ENCODE measurements around the gene HOXC10. TPM values are rescaled to one million over a fixed set of nuclear protein-coding genes. Genes with fewer than 3 reads are reported as not detected.
A peak's percentile ranks its signal among the peaks of the same experiment; 100 is the strongest.

Gene HOXC10
- total RNA-seq, 1 experiment from 2014 or later: 18.7 TPM

- no peak for DNase-seq (ENCODE audit: low read depth)
Observed at GRCh38 chr12:53950789-53951576, 34.0 kb upstream of the HOXC10 start.

- no peak for DNase-seq (ENCODE audit: low read depth)
Observed at GRCh38 chr12:53951577-53952334, 33.2 kb upstream of the HOXC10 start.

GRCh38 chr12:53952335-53952694, 32.6 kb upstream of the HOXC10 start:
- DNase-seq (ENCODE audit: low read depth): no peak

- no peak for DNase-seq (ENCODE audit: low read depth)
Observed at GRCh38 chr12:53952871-53953734, 31.8 kb upstream of the HOXC10 start.

DNA sequence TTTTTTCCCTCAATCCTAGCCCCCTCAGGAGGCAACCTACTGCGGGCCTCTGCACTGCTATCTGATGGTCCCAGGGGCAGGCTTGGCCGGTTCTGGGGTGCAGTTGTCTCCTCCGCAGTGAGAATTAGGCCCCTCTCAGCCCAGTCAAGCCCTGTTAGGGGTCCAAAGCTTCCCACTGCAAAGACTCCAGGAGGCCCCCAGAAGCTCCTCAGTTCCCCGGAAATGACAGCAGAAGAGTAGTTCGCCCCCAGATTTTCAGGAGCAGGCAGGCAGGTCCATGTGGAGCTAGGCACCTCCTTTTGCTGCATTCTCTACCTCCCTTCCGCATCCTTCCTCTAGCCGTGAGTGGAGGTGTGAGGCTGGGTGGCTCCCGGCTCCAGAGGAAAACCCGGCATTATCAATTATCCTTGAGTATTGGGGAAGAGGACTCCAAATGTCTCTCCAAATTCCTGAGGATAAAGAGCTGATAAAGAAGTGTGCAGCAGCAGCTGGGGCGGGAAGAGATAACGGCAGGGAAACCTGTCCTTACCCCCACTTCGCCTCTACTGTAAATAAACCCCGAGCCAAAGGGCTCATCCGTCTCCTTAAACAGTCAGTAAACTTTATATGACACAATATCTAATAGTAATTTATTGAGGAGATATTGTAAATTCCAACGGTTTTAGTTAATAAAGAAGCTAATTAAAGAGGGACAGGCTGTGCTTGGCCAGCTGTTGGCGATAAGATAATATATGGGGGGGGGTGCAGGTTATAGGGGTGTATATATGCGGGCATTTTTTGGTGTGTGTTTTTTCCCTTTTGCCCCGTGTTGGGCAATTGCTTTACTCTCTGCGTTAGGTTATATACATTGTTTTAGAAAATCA, 30.9 kb upstream of the HOXC10 start:
- DNase-seq (ENCODE audit: low read depth): no peak

- DNase-seq (ENCODE audit: low read depth): peak; percentile 64
Observed at GRCh38 chr12:53954694-53955035, 30.3 kb upstream of the HOXC10 start, which contains the start of gene HOXC12. Gene HOXC12 (plus strand): TSS chr12:53954903. CDS start chr12:53954930, 27 bp downstream.

DNA sequence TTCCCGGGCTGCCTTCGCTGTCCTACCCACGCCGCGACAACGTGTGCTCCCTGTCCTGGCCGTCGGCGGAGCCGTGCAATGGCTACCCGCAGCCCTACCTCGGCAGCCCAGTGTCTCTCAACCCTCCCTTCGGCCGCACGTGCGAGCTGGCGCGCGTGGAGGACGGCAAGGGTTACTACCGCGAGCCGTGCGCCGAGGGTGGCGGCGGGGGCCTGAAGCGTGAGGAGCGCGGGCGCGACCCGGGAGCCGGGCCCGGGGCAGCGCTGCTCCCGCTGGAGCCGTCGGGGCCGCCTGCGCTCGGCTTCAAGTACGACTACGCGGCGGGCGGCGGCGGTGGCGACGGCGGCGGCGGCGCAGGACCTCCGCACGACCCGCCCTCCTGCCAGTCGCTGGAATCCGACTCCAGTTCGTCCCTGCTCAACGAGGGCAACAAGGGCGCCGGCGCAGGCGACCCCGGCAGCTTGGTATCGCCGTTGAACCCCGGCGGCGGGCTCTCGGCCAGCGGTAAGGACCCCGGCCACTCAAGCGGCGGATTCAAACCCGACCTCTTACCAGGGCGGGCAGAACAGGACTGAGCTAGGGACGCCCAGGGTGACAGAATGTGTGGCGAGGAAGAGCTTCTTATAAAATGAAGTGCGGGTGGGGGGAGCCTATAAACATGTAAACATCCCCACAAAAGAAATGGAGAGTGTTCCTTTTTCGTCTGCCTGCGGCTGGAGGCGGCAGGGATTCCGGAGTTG, 29.7 kb upstream of the HOXC10 start:
- peak; percentile 59 for DNase-seq (ENCODE audit: low read depth)

DNA sequence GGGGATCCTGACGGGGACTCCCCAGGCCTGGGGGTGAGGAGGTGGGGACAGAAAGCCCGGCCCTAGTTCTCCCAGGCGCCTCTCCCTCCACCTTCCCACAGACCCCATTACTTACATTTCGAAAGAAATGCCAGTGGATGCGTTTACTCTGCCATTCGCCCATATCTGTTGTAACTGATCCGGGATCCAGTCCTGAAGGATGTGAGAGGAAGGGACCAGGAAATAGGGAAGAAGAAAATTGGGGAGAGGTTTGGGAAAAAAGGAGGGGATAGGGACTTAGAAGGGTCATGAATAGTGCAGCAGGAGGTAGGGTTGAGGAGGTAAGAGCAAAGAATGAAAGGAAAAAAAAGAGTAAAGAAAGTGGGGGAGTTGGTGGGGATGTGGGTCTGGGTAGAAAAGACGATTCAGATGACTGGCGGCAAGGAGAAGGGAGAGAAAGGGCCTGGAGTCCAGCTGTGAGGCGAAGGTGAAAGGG, 29.1 kb upstream of the HOXC10 start:
- no peak for DNase-seq (ENCODE audit: low read depth)

DNA sequence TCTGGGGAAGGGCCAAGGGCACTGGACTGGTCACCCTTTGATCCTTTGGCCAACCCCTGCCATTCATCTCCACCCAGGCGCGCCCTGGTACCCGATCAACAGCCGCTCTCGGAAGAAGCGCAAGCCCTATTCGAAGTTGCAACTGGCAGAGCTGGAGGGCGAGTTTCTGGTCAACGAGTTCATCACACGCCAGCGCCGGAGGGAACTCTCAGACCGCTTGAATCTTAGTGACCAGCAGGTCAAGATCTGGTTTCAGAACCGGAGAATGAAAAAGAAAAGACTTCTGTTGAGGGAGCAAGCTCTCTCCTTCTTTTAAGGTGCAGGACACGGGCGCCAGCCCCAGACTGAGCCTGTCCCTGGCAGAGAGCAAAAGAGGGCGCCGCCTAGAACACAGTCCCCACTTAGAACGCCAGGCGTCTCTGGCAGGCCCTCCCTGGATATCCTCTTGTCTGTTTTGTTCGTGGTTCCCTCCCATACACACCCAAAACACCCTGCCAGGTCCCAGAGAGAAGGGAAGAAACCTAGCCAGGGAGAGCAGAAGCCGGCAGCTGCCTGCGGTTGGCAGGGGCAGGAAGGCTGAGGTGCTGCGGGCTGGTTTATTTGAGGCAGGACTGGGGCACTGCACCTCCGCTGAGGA, 28.6 kb upstream of the HOXC10 start:
- no peak for DNase-seq (ENCODE audit: low read depth)

DNA sequence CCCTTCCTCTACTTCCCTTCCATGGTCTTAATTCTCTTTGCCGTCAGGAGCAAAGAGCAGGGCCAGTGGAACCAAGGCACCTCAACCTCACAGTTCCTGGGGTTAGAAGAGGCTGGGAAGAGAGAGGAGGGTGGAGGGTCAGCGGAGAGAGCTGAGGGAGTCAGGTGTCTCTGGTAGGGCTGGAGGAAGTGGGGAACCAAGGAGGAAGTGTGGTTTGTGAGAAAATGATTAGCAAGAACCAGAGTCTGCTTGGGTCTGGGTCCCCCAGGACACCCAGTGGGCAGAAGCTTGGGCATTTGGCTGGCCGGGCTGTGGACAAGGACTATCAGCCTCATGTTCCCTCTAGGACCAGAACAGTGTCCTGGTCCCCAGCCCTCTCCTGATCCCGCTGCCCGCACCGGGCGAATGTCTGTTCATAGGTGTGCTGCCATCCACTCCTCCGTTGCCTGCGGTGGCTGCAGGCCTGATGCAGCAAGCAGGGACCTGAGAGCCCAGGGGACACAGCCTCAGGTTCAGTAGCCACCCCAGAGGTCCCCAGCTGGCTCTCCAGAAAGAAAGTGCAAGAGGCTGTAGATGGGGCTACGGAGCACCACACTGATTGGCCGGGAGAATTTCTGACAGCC, 27.9 kb upstream of the HOXC10 start:
- DNase-seq (ENCODE audit: low read depth): no peak

GRCh38 chr12:53958128-53958527, 26.8 kb upstream of the HOXC10 start:
- no peak for DNase-seq (ENCODE audit: low read depth)

GRCh38 chr12:53959314-53959713, 25.6 kb upstream of the HOXC10 start:
- no peak for DNase-seq (ENCODE audit: low read depth)

DNA sequence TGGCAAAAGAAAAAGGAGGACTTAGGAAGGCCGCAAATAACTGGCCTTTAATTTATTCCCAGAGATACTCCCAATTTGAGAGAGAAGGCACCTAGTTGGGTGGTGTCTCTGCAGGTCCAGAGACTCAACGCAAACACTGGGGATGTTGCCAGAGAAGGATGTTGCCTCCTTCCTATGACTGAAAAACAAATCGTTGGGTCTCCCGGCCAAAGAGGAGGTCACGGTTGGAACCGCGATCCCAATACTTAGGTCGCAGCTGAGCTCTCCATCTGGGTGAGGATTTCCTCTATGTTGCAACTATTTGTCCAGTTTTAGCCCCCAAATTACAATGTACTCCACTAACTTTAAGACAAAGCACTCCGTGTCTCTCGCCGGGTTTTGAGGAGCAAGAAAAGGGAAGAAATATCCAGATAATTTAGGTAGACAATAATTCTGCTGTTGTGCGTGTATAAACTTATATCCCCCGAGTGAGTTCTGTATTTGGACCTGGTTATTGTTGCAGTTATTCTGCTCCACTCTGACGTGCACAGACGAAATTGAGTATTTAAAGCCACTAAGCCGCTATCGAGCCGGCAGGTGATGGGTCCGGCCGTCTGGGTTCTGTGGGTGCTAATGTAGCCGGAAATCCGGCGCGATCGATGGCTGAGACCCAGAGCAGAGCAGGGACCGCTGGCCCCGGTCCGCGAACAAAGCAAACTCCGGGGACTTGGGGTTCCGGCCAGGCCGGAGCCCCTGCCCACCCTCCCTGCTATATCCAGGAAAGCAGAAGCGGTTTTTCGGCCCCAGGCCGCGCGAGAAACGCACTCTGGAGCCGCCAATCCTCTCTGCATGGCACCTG, 24.5 kb upstream of the HOXC10 start:
- no peak for DNase-seq (ENCODE audit: low read depth)

DNA sequence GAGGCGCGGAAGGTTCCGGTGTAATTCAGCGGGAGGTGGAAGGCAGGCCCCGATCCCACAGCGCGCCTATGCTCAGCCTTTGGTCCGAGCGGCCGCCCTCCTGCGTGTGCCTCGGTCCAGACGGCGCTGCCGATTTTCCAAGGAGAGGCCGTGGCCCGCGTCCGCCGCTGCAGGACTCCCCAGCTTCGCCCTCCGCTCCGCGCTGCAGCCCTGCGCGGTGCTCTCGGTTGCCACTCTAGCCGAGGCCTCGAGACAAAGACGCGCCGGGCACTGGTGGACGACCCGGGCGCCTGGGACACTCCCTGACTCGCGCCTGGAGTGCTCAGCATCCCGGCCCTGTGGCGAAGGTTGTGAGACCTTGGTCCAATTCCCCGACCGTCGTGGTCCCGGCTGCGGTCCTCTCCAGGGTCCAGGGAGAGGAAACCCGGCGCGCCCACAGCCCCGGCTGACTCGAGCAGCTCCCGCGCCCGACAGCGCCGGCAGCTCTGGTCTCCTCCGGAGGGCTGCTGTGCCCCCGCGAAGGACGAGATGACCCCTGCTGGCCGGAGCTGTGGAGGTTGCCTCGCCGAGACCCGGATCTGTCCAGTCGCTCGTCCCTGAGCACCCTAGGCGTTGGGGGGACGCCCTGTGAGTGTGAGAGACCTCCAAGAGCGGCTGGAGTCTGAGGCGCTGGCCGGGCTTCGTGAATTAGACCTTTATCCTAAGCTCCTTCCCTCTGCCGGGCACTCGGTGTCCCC, 23.8 kb upstream of the HOXC10 start:
- DNase-seq (ENCODE audit: low read depth): no peak

- DNase-seq (ENCODE audit: low read depth): no peak
Observed at GRCh38 chr12:53963005-53963404, 21.9 kb upstream of the HOXC10 start.

DNA sequence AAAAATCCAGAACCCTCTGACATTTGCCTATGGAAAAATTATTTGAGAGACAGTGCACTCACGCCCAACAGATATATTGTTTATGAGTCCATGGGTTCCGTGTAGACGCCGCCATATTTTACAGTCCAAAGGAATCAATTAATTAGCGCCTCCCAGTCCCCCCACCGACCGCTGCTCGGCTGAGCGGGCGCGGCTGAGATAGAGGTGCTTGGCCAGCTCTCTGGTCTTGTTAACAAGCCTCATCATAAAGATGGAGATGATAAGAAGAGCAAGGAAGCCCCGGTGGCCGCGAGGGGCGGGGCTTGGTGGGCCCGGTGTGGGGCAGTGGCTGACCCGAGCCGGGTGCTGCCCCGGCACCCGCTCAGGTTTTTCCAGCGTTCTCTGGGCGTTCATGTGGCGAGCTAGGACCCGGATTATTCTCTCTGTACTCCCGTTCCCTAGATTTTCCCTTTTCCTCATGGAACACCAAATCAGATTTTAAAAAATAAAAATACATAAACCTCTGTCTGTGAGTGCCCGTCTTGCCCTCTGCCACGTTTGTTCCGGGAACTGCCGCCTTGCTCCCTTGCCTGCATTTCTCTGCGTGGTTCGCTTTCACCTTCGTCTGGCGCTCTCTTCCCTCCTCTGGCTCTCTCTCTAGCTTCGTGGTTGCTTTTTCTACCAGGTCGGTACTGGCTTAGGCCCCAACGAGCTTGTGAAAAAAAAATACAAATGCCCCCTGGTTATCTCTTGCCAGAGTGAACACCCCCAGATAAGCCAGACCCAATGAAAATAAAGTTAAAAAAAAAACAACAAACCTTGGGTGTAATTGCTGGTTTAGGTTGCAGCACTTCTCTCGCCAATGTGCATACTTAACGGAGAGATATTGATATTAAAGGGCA, 21.3 kb upstream of the HOXC10 start:
- DNase-seq (ENCODE audit: low read depth): no peak

DNA sequence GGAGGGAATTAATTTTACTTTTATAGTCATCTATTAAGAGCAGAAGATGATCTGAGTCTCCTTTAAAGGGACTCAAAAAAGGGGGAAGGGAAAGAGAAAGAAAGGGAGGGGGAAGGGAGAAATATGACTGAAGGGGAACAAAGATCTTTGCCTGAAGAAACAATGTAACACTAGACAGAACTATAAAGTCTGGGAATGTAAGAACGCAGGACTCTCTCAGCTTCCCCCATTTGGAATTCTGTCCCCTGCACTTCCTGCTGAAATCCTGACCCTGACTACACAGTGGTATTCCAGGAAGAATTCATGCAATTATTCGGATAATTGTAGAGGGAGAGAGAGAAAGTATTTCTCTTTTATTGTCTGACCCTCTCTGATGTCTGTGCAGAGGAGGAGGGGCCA, 20.6 kb upstream of the HOXC10 start:
- no peak for DNase-seq (ENCODE audit: low read depth)
